Upper lobe of left lung (tissue), 6 donors: Measurements from ENCODE around the gene RFTN2. TPM values are rescaled to one million over a fixed set of nuclear protein-coding genes. Genes with fewer than 3 reads are reported as not detected.

ENCODE experiments used
- ATAC-seq, 2 donors: fragments of 200-7000 bp; cut with Tn5 transposase; one replicate each; pipeline ENCODE4 v1.9.1; 2022; ENCODE audit warnings: mild to moderate bottlenecking in 2 of 2, moderate library complexity in 2 of 2; ENCODE audit not compliant: low FRiP score in 2 of 2
- DNase-seq, 2 donors: peaks; one replicate each; pipeline ENCODE4 v3.0.0-alpha.2; 2019 to 2020
- H3K27ac ChIP-seq, 4 donors: fragments of 200-600 bp; sonication (generic); one replicate each; pipeline ENCODE4 v1.5.1; 2016 to 2019
- H3K27me3 ChIP-seq, 4 donors: fragments of 200-600 bp; sonication (generic); one replicate each; pipeline ENCODE4 v1.5.1; 2017 to 2019
- H3K36me3 ChIP-seq, 4 donors: fragments of 200-600 bp; sonication (generic); one replicate each; pipeline ENCODE4 v1.5.1; 2016 to 2019
- H3K4me1 ChIP-seq, 4 donors: fragments of 200-600 bp; sonication (generic); one replicate each; pipeline ENCODE4 v1.5.1; 2018 to 2019
- H3K4me3 ChIP-seq, 4 donors: fragments of 200-600 bp; sonication (generic); one replicate each; pipeline ENCODE4 v1.5.1; 2017 to 2019; ENCODE audit warnings: mild to moderate bottlenecking in 2 of 4, moderate library complexity in 1 of 4
- H3K9me3 ChIP-seq, 4 donors: fragments of 200-600 bp; sonication (generic); one replicate each; pipeline ENCODE4 v1.5.1; 2018 to 2019
- EP300 ChIP-seq, 4 donors: sonication (generic); formaldehyde crosslinking; IDR thresholded peaks; one replicate each; pipeline ENCODE4 v1.5.1; 2017; ENCODE audit warnings: antibody characterized with exemption in 4 of 4, control low read depth in 2 of 4
- POLR2A ChIP-seq, 4 donors: fragments of 450-650 bp; IDR thresholded peaks; one replicate each; pipeline ENCODE4 v1.5.1; 2016 to 2017; ENCODE audit warnings: antibody characterized with exemption in 4 of 4, mild to moderate bottlenecking in 2 of 4
- POLR2AphosphoS5 ChIP-seq, 2 donors: sonication (generic); formaldehyde crosslinking; IDR thresholded peaks; one replicate each; pipeline ENCODE4 v1.5.1; 2017; ENCODE audit warnings: antibody characterized with exemption in 2 of 2
- WGBS, 2 donors: methylation state at CpG; one replicate each; pipeline ENCODE4 v1.1.5; 2017 to 2018; 5-methylcytosine and 5-hydroxymethylcytosine counted together
- total RNA-seq, 6 donors: library from RNA; depleted of rRNA in 4 of 6; stranded (reverse); fragments of >200 nt in 4 of 6; gene quantifications; one replicate each; pipeline versions ENCODE4 v1.1.0 to v1.2.1, GENCODE V29; 2016 to 2021
- TF ChIP-seq, protein P1 (sequence below), 6 experiments: fragments of 450-650 bp in 4 of 6; fragments of 200-600 bp in 2 of 6; sonication (generic) in 2 of 6; IDR thresholded peaks; one replicate each; pipeline ENCODE4 v1.5.1; 2016 to 2019; ENCODE audit warnings: antibody characterized with exemption in 6 of 6
- donor health status: DM: no; HTN: no; CAD: no; lungs with moderate emphysema.
- donor health status: DM: no; HTN: yes; CAD: no; lungs with severe emphysema.

RFTN2 gene
- total RNA-seq, 6 donors from 2014 or later, result 1.0 to 7.0 (median 2.8) TPM

DNA sequence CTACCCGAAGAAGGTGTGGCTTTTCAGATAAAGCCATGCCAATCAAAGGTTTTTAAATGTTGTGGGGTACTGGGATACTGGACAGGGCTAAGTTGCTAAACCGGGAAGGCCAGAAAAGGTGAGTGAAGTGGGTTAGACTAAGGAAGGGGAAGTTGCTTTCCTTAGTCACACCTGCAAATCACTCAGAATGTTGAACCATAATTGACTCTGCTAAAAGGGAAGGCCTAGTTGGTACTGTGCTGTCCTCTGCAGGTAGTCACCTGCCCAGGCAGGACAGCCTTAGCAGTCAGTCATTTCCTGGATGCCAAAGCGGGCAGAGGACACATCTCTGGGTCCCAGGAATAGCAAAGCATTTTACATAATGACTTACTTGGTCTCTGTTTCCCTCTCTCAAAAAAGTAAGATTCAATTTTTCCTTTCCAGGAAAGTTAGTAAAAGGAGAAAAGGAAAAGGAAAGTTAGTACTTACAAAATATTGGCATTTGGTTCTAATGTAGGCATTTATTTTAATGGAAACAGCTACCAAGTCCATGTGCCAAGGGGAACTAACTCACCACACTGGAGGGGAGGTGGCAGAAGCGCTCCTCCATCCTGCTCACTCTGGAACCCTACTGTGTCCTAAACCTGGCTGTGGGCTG lies 60.3 kb downstream of the RFTN2 start:
- H3K4me3 ChIP-seq, result no peak overlapping the region
- H3K27me3 ChIP-seq, result no peaks in the 10 kb centered on the region
- H3K4me1 ChIP-seq, result peaks cover 10 to 21% (median 11%) of the 10 kb centered on the region in 4 donors
- ATAC-seq (peak; percentile 44 to 86), DNase-seq (peak in 1 of 2 donors; percentile 64)
- 65 to 68% methylated on average over 4 of the region's 4 CpGs for WGBS, 2 donors
- no peaks in the 10 kb centered on the region for H3K36me3 ChIP-seq
- TF ChIP-seq POLR2A (IDR thresholded peaks at IDR 0.05), result no peak
- TF ChIP-seq, protein P1, sequence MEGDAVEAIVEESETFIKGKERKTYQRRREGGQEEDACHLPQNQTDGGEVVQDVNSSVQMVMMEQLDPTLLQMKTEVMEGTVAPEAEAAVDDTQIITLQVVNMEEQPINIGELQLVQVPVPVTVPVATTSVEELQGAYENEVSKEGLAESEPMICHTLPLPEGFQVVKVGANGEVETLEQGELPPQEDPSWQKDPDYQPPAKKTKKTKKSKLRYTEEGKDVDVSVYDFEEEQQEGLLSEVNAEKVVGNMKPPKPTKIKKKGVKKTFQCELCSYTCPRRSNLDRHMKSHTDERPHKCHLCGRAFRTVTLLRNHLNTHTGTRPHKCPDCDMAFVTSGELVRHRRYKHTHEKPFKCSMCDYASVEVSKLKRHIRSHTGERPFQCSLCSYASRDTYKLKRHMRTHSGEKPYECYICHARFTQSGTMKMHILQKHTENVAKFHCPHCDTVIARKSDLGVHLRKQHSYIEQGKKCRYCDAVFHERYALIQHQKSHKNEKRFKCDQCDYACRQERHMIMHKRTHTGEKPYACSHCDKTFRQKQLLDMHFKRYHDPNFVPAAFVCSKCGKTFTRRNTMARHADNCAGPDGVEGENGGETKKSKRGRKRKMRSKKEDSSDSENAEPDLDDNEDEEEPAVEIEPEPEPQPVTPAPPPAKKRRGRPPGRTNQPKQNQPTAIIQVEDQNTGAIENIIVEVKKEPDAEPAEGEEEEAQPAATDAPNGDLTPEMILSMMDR (IDR thresholded peaks at IDR 0.05), result peak in 4 of 6 experiments; percentile 13 to 42 (median 20)
- H3K27ac ChIP-seq, result peak overlapping the region in 2 of 4 donors; percentile 23
- H3K9me3 ChIP-seq, result no peaks in the 10 kb centered on the region

DNA sequence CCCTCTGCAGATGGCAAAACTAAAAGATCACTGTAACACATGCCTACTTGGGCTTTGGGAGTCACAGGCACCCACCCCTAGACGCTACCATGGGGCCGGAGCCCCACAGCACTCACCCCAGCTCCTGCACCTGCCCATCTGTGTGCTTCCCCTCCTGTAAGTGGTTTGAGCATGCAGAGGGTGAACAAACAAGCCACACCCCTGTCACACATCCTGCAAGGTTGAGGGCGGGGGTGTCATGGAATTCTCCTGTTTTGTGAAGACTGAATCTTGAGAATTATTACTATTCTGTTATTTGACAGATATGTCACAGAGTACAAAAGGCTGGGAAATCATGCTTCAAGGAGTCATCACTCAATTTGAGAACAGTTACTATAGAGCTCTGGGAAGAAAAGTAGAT lies 60.9 kb downstream of the RFTN2 start:
- H3K4me3 ChIP-seq, result no peak overlapping the region
- TF ChIP-seq POLR2A (IDR thresholded peaks at IDR 0.05), result no peak
- TF ChIP-seq EP300 (IDR thresholded peaks at IDR 0.05), result no peak
- TF ChIP-seq POLR2AphosphoS5 (IDR thresholded peaks at IDR 0.05), result no peak
- TF ChIP-seq, protein P1 (IDR thresholded peaks at IDR 0.05), result no peak
- ATAC-seq, result peak in 1 of 2 donors; percentile 76
- H3K27me3 ChIP-seq, result no peaks in the 10 kb centered on the region
- peak overlapping the region in 2 of 4 donors; percentile 23 for H3K27ac ChIP-seq
- no peak for DNase-seq
- 71 to 100% methylated on average over 1 to 3 of the region's 3 CpGs for WGBS, 2 donors
- H3K4me1 ChIP-seq, result peaks cover 10 to 21% (median 11%) of the 10 kb centered on the region in 4 donors
- no peaks in the 10 kb centered on the region for H3K36me3 ChIP-seq
- H3K9me3 ChIP-seq, result no peaks in the 10 kb centered on the region

DNA sequence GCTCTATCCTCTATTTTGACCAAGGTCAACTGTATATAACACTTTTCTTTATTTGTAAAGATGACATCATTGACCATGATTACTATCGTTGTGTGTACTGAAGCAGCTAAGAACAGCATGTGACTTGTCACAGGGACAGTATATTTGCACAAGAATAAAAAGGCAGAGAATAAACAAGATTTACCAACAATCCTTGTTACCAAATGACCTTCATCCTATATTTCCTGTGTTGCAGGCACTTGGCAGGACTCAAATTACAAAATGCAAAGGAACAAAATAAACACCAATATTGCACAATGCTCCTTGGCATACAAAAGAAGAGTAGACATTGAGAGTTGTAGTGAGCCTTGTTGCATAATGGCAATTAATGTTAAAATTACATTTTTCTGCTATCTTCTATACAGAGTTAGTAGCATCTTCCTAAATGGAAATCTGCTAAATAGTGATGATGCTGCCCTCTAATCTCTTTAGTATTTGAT lies 61.8 kb downstream of the RFTN2 start:
- no peak for DNase-seq
- H3K27me3 ChIP-seq, result no peaks in the 10 kb centered on the region
- H3K27ac ChIP-seq, result no peak overlapping the region
- WGBS, 2 donors, result 0 to 19% methylated on average over 1 of the region's 1 CpG
- H3K4me3 ChIP-seq, result no peak overlapping the region
- peak in 1 of 4 donors; percentile 55 for TF ChIP-seq EP300 (IDR thresholded peaks at IDR 0.05)
- TF ChIP-seq, protein P1 (IDR thresholded peaks at IDR 0.05), result no peak
- no peaks in the 10 kb centered on the region for H3K36me3 ChIP-seq
- no peaks in the 10 kb centered on the region for H3K9me3 ChIP-seq
- peaks cover 10 to 21% (median 11%) of the 10 kb centered on the region in 4 donors for H3K4me1 ChIP-seq
- no peak for ATAC-seq

DNA sequence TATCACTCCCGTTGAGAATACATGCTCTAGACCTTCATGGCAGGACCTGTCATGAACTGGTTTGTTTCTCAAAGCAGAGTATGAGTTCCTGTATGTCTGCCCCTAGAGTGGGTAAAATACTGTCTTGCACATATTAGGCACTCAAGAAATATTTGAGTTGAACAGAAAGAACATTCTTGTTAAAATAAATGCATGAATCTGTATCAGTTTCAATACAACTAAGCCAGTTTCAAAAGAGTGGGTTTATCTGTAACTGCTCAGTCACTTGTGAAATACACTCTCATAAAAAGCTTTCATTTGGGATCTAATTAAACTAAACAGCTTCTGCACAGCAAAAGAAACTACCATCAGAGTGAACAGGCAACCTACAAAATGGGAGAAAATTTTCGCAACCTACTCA lies 69.2 kb downstream of the RFTN2 start:
- TF ChIP-seq POLR2AphosphoS5 (IDR thresholded peaks at IDR 0.05) (no peak), POLR2A (IDR thresholded peaks at IDR 0.05) (no peak), EP300 (IDR thresholded peaks at IDR 0.05) (no peak)
- TF ChIP-seq, protein P1 (IDR thresholded peaks at IDR 0.05), result no peak
- Histone ChIP-seq H3K9me3 (no peaks in the 10 kb centered on the region), H3K4me3 (no peak overlapping the region), H3K27ac (no peak overlapping the region), H3K4me1 (no peaks in the 10 kb centered on the region), H3K36me3 (no peaks in the 10 kb centered on the region), H3K27me3 (no peaks in the 10 kb centered on the region)
- DNase-seq, result no peak
- no peak for ATAC-seq
- 86 to 98% methylated on average over 2 of the region's 2 CpGs for WGBS, 2 donors
